Keratinocyte (primary cell): ENCODE data around the gene SIVA1. TPM values are rescaled to one million over a fixed set of nuclear protein-coding genes. Genes with fewer than 3 reads are reported as not detected.

Experiments used
- DNase-seq: peaks from one replicate; pipeline ENCODE4 v3.0.0-alpha.2; 2011; ENCODE audit warnings: low read depth, missing footprints, low spot score
- FAIRE-seq: peaks from 2 replicates; lab custom pipeline; 2011; peaks lifted over from hg19 to GRCh38; lab: Jason Lieb, UNC
- H2AFZ ChIP-seq: 2 replicates; pipeline ENCODE4 v1.6.0; 2012; ENCODE audit warnings: low read length, control low read depth, inconsistent platforms; ENCODE audit not compliant: control insufficient read depth
- H3K27ac ChIP-seq: 2 replicates; pipeline ENCODE4 v1.5.1; 2011; ENCODE audit warnings: low read length; ENCODE audit not compliant: control insufficient read depth, insufficient read depth
- H3K27me3 ChIP-seq: 3 replicates; pipeline ENCODE4 v1.6.0; 2011; ENCODE audit warnings: low read length; ENCODE audit not compliant: control insufficient read depth, insufficient read depth; ENCODE audit errors: extremely low read depth
- H3K36me3 ChIP-seq, 2 experiments: 2 replicates in 1 of 2; 3 replicates in 1 of 2; pipeline ENCODE4 v1.5.1; 2011; ENCODE audit warnings: low read length in 2 of 2, mild to moderate bottlenecking in 1 of 2; ENCODE audit not compliant: control insufficient read depth in 2 of 2, insufficient read depth in 2 of 2; ENCODE audit errors: extremely low read depth in 1 of 2
- H3K4me1 ChIP-seq: 3 replicates; pipeline ENCODE4 v1.5.1; 2011; ENCODE audit warnings: low read length; ENCODE audit not compliant: control insufficient read depth, insufficient read depth; ENCODE audit errors: extremely low read depth
- H3K4me2 ChIP-seq: 3 replicates; pipeline ENCODE4 v1.6.0; 2011; ENCODE audit warnings: low read depth, low read length; ENCODE audit not compliant: control insufficient read depth, insufficient read depth; ENCODE audit errors: extremely low read depth
- H3K4me3 ChIP-seq, 3 experiments: fragments of 200-600 bp in 1 of 3; sonication (generic) in 1 of 3; 2 replicates in 2 of 3; 3 replicates in 1 of 3; pipeline ENCODE4 v1.5.1; 2011 to 2016; ENCODE audit warnings: low read length in 3 of 3, mild to moderate bottlenecking in 3 of 3, control low read depth in 2 of 3, inconsistent platforms in 1 of 3, low read depth in 1 of 3, mixed read lengths in 1 of 3, mixed run types in 1 of 3, moderate library complexity in 1 of 3; ENCODE audit not compliant: control insufficient read depth in 2 of 3, insufficient read depth in 2 of 3; ENCODE audit errors: extremely low read depth in 1 of 3
- H3K79me2 ChIP-seq: 2 replicates; pipeline ENCODE4 v1.6.0; 2012; ENCODE audit warnings: low read length; ENCODE audit not compliant: control insufficient read depth, insufficient read depth
- H3K9ac ChIP-seq: 3 replicates; pipeline ENCODE4 v1.6.0; 2011; ENCODE audit warnings: low read length; ENCODE audit not compliant: control insufficient read depth, insufficient read depth; ENCODE audit errors: extremely low read depth
- H3K9me1 ChIP-seq: 3 replicates; pipeline ENCODE4 v1.6.0; 2011; ENCODE audit warnings: low read length; ENCODE audit not compliant: control insufficient read depth, insufficient read depth; ENCODE audit errors: extremely low read depth
- H3K9me3 ChIP-seq: 2 replicates; pipeline ENCODE4 v1.5.1; 2012; ENCODE audit warnings: low read depth, low read length; ENCODE audit not compliant: control insufficient read depth
- H4K20me1 ChIP-seq: 3 replicates; pipeline ENCODE4 v1.6.0; 2011; ENCODE audit warnings: low read length; ENCODE audit not compliant: control insufficient read depth, insufficient read depth; ENCODE audit errors: extremely low read depth
- CTCF ChIP-seq, 3 experiments: IDR thresholded peaks in 1 of 3; conservative IDR thresholded peaks in 1 of 3; optimal IDR thresholded peaks in 1 of 3; 2 replicates in 2 of 3; 3 replicates in 1 of 3; pipeline versions ENCODE3 to v1.5.1; 2011; ENCODE audit warnings: low read length in 3 of 3, mild to moderate bottlenecking in 3 of 3, moderate library complexity in 2 of 3, control low read depth in 1 of 3, inconsistent platforms in 1 of 3; ENCODE audit not compliant: insufficient read depth in 2 of 3; ENCODE audit errors: extremely low read depth in 1 of 3
- EZH2 ChIP-seq: IDR thresholded peaks from one replicate; pipeline ENCODE4 v1.6.1; 2012; ENCODE audit warnings: inconsistent platforms, mild to moderate bottlenecking, low read length, moderate library complexity
- dilution Hi-C: fragments of 300-500 bp; cut with MboI; formaldehyde crosslinking; loops from one replicate; pipeline ENCODE4 v1.7.0; 2020; ENCODE audit warnings: low sequenced_read_pairs; ENCODE audit not compliant: extremely low pct_ligation_motif_present
- polyA plus RNA-seq, 5 experiments: library from polyadenylated mRNA; depleted of rRNA in 3 of 5; stranded (reverse) in 3 of 5; stranded (forward) in 1 of 5; unstranded in 1 of 5; fragments of >200 nt; gene quantifications; 1 replicate in 1 of 5; 2 replicates in 3 of 5; 3 replicates in 1 of 5; pipeline versions ENCODE4 v1.2.1 to v1.2.3, GENCODE V29; 2011 to 2012; ENCODE audit warnings: missing spikeins in 2 of 5, low read depth in 1 of 5, low replicate concordance in 1 of 5

Gene SIVA1
- polyA plus RNA-seq, 1 donor (not counting 4 experiments of a cell fraction or from before 2014, with no cell fraction given) = 35.3 TPM

GRCh38 chr14:104784846-104785707 lies 32.1 kb downstream of the SIVA1 start:
- Histone ChIP-seq H3K9me1 (no peaks in the 10 kb centered on the region), H3K9ac (no peak overlapping the region), H4K20me1 (peaks cover 16% of the 10 kb centered on the region), H3K27me3 (no peaks in the 10 kb centered on the region), H3K79me2 (peaks cover 49% of the 10 kb centered on the region), H3K4me1 (no peaks in the 10 kb centered on the region), H3K4me2 (no peak overlapping the region), H2AFZ (no peak overlapping the region), H3K4me3 (no peak overlapping the region), H3K36me3 (peaks cover 5 to 14% of the 10 kb centered on the region in 2 experiments), H3K9me3 (no peaks in the 10 kb centered on the region), H3K27ac (no peak overlapping the region)
- dilution Hi-C loops = no loop called here
- FAIRE-seq = no peak
- DNase-seq = no peak
- TF ChIP-seq CTCF (optimal IDR thresholded peaks at IDR 0.05 in 1 of 3, IDR thresholded peaks at IDR 0.05 in 1 of 3, conservative IDR thresholded peaks at IDR 0.05 in 1 of 3; ENCODE audit: extremely low read depth in 1 of 3, insufficient read depth in 2 of 3, low read length in 3 of 3) (no peak), EZH2 (no peak)

GRCh38 chr14:104785708-104786080 lies 32.7 kb downstream of the SIVA1 start:
- no peak for TF ChIP-seq CTCF (optimal IDR thresholded peaks at IDR 0.05 in 1 of 3, IDR thresholded peaks at IDR 0.05 in 1 of 3, conservative IDR thresholded peaks at IDR 0.05 in 1 of 3; ENCODE audit: extremely low read depth in 1 of 3, insufficient read depth in 2 of 3, low read length in 3 of 3)
- TF ChIP-seq EZH2 = no peak
- H3K4me1 ChIP-seq = no peaks in the 10 kb centered on the region
- H3K9ac ChIP-seq = no peak overlapping the region
- no peaks in the 10 kb centered on the region for H3K9me3 ChIP-seq
- FAIRE-seq (no peak), DNase-seq (no peak)
- H3K27me3 ChIP-seq = no peaks in the 10 kb centered on the region
- H3K27ac ChIP-seq = no peak overlapping the region
- no peak overlapping the region for H3K4me2 ChIP-seq
- H3K79me2 ChIP-seq = peaks cover 54% of the 10 kb centered on the region
- H3K9me1 ChIP-seq = no peaks in the 10 kb centered on the region
- peaks cover 13% of the 10 kb centered on the region for H4K20me1 ChIP-seq
- H3K36me3 ChIP-seq = peaks cover 4 to 15% of the 10 kb centered on the region in 2 experiments
- no peak overlapping the region for H2AFZ ChIP-seq
- dilution Hi-C loops = no loop called here
- no peak overlapping the region for H3K4me3 ChIP-seq
